HEK293T (cell line): ENCODE results near the gene EXOC6.

Experiments
- BHLHE40 ChIP-seq: fragments of 450-650 bp; IDR thresholded peaks from 2 replicates; pipeline ENCODE4 v1.6.1; 2016; ENCODE audit warnings: mild to moderate bottlenecking, moderate library complexity, borderline replicate concordance
- FOXA1 ChIP-seq: fragments of 450-650 bp; IDR thresholded peaks from 2 replicates; pipeline ENCODE4 v1.6.1; 2016; ENCODE audit warnings: mild to moderate bottlenecking
- FOXM1 ChIP-seq: fragments of 450-650 bp; IDR thresholded peaks from 2 replicates; pipeline ENCODE4 v1.6.1; 2017; ENCODE audit warnings: mild to moderate bottlenecking, borderline replicate concordance
- HDGF ChIP-seq: fragments of 450-650 bp; IDR thresholded peaks from 2 replicates; pipeline ENCODE4 v1.6.1; 2017; ENCODE audit warnings: antibody characterized with exemption, borderline replicate concordance
- SP1 ChIP-seq: fragments of 450-650 bp; IDR thresholded peaks from 2 replicates; pipeline ENCODE4 v1.6.1; 2017
- ZNF384 ChIP-seq: fragments of 450-650 bp; IDR thresholded peaks from 2 replicates; pipeline ENCODE4 v1.6.1; 2016

- TF ChIP-seq ZNF384 (no peak), BHLHE40 (no peak), HDGF (no peak), FOXA1 (no peak), FOXM1 (no peak), SP1 (no peak)
Measured at GRCh38 chr10:93058139-93058538, 209.8 kb downstream of the EXOC6 start.
